GM12892 (cell line): Measurements from ENCODE around the gene ZNF33A.

Experiments used
- DNase-seq: peaks from one replicate; pipeline ENCODE4 v3.0.0; 2011; ENCODE audit not compliant: insufficient read length
- FAIRE-seq: peaks from 2 replicates; lab custom pipeline; 2011; peaks lifted over from hg19 to GRCh38; lab: Jason Lieb, UNC
- POLR2A ChIP-seq: IDR thresholded peaks from 2 replicates; pipeline ENCODE4 v1.6.1; 2011; ENCODE audit warnings: low read depth, low read length, control low read depth
- POLR2AphosphoS5 ChIP-seq: IDR thresholded peaks from 2 replicates; pipeline ENCODE4 v1.6.1; 2011; ENCODE audit warnings: low read depth, low read length, control low read depth
- TAF1 ChIP-seq: IDR thresholded peaks from 2 replicates; pipeline ENCODE4 v1.6.1; 2011; ENCODE audit warnings: low read depth, mild to moderate bottlenecking, control low read depth, low read length, borderline replicate concordance

The ZNF33A gene

DNA sequence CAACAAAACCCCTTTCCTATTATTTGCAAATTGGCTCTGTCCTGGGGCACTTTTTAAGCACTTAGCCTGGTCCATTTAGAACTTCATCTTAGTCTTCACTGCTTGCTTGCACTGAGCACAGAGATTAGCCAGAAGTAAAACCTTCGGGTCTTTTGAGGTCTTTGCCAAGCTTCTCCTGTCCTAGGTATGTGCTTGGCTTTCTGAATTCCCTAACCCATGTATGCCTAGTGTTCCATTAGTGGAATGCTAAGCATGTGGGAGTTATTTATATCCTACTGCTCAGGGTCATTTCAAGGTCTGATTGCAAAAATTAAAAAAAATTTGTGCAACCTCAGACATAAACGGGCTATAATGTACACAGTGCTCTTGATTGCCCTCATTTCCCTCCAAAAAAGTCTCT lies 101.7 kb downstream of the ZNF33A start:
- FAIRE-seq (no peak), DNase-seq (no peak)
- TF ChIP-seq TAF1 (no peak), POLR2A (no peak), POLR2AphosphoS5 (no peak)
